Bronchial smooth muscle cell (primary cell): ENCODE measurements around the gene TMEM237. TPM values are rescaled to one million over a fixed set of nuclear protein-coding genes. Genes with fewer than 3 reads are reported as not detected.

Experiments used
- total RNA-seq: library from RNA; depleted of rRNA; stranded (reverse); fragments of >200 nt; gene quantifications from 2 replicates; pipeline ENCODE4 v1.2.1, GENCODE V29; 2014

Gene TMEM237, protein sequence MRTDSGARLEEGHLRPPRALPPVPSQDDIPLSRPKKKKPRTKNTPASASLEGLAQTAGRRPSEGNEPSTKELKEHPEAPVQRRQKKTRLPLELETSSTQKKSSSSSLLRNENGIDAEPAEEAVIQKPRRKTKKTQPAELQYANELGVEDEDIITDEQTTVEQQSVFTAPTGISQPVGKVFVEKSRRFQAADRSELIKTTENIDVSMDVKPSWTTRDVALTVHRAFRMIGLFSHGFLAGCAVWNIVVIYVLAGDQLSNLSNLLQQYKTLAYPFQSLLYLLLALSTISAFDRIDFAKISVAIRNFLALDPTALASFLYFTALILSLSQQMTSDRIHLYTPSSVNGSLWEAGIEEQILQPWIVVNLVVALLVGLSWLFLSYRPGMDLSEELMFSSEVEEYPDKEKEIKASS
- 10.9 and 21.8 TPM in 2 replicates for total RNA-seq

DNA sequence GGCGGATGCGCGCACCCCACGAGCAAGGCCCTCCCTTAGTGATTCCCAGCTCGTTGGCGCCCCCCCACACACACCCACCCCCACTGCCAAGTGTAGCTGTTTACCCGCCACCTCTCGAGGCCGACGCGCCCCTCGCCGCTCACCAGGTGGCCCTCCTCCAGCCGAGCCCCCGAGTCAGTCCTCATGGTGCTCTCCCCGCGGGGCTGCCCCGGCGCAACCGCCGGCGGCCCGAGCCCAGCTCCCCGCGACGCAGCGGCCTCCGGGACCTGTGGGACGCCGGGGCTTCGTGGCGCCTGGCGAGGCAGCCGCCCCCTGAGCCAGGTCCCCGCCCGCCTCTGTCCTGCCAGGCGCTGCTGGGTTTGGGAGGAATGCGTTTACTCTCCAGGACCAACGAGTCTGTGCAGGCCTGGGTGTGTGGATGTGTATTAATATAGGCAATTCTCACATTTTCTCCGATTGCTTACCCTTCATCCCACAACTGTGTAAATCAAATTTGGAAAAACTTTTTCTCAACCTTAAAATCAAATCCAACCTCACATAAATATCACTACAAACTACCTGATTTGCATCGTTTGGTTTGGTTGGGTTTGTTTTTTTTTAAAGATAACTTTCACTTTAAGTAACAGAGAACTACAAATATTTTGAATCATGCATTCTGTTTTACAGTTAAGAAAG is at the start of gene TMEM237:
TMEM237 (minus strand) TSS at position 288 of the 675 bp plus-strand sequence; CDS start at position 185, 103 bp downstream.

Other genes with a start within 250 kb of the TMEM237 start
- gene TRAK2, start 192.0 kb downstream of the TMEM237 start, total RNA-seq, result 32.9 and 37.0 TPM in 2 replicates
- 28.6 and 44.8 TPM in 2 replicates for gene STRADB, start 191.8 kb downstream of the TMEM237 start, total RNA-seq
- 0.43 and 0.79 TPM in 2 replicates for gene MPP4, start 55.1 kb upstream of the TMEM237 start, total RNA-seq
- gene ALS2, start 137.4 kb upstream of the TMEM237 start, total RNA-seq, result 27.3 and 31.4 TPM in 2 replicates
- gene CDK15, start 163.0 kb upstream of the TMEM237 start, total RNA-seq, result 5.8 and 15.2 TPM in 2 replicates